Nephron (organoid): ENCODE results near the gene RNF151.
"Not testable (repeated sequence)": the region's sequence is repeated elsewhere in the genome, so short reads cannot be mapped to it uniquely, and the experiment has no call there.

Source experiments
- H3K27ac Mint-ChIP-seq, 3 experiments: 2 replicates each; pipeline ENCODE4 v1.8.0; 2020; ENCODE audit warnings: mixed read lengths in 3 of 3, mild to moderate bottlenecking in 2 of 3, moderate library complexity in 1 of 3
- H3K27me3 Mint-ChIP-seq: 2 replicates; pipeline ENCODE4 v1.8.0; 2021; ENCODE audit warnings: low read depth, mild to moderate bottlenecking, moderate library complexity, mixed read lengths
- H3K36me3 Mint-ChIP-seq: 2 replicates; pipeline ENCODE4 v1.8.0; 2020; ENCODE audit warnings: low read depth, mixed read lengths
- H3K4me1 Mint-ChIP-seq: 2 replicates; pipeline ENCODE4 v1.8.0; 2020; ENCODE audit warnings: mixed read lengths
- H3K4me3 Mint-ChIP-seq, 3 experiments: 2 replicates each; pipeline ENCODE4 v1.8.0; 2020; ENCODE audit warnings: mild to moderate bottlenecking in 3 of 3, mixed read lengths in 3 of 3, moderate library complexity in 2 of 3
- H3K9me3 Mint-ChIP-seq: 2 replicates; pipeline ENCODE4 v1.8.0; 2020; ENCODE audit warnings: mixed read lengths
- CTCF ChIP-seq, 3 experiments: fragments of 200-600 bp; sonication (generic); IDR thresholded peaks; one replicate each; pipeline ENCODE4 v1.5.0; 2021; ENCODE audit warnings: antibody characterized with exemption in 3 of 3; ENCODE audit not compliant: unreplicated experiment in 3 of 3

RNF151 gene

GRCh38 chr16:1946495-1947368 lies 19.9 kb upstream of the RNF151 start:
- H3K4me3 Mint-ChIP-seq = no peak overlapping the region
- H3K27ac Mint-ChIP-seq = no peak overlapping the region
- no peaks in the 10 kb centered on the region for H3K36me3 Mint-ChIP-seq
- H3K4me1 Mint-ChIP-seq = peaks cover under 1% of the 10 kb centered on the region
- no peaks in the 10 kb centered on the region for H3K9me3 Mint-ChIP-seq
- TF ChIP-seq CTCF (IDR thresholded peaks at IDR 0.05; ENCODE audit: unreplicated experiment in 3 of 3) = no peak
- no peaks in the 10 kb centered on the region for H3K27me3 Mint-ChIP-seq

- no peak for TF ChIP-seq CTCF (IDR thresholded peaks at IDR 0.05; ENCODE audit: unreplicated experiment in 3 of 3)
- H3K4me3 Mint-ChIP-seq = no peak overlapping the region
- no peaks in the 10 kb centered on the region for H3K4me1 Mint-ChIP-seq
- no peak overlapping the region for H3K27ac Mint-ChIP-seq
- H3K27me3 Mint-ChIP-seq = no peaks in the 10 kb centered on the region
- no peaks in the 10 kb centered on the region for H3K36me3 Mint-ChIP-seq
- H3K9me3 Mint-ChIP-seq = no peaks in the 10 kb centered on the region
Observed at GRCh38 chr16:1947369-1947670, 19.3 kb upstream of the RNF151 start.

- Mint-ChIP-seq H3K36me3 (no peaks in the 10 kb centered on the region), H3K4me1 (no peaks in the 10 kb centered on the region), H3K4me3 (peak overlapping the region in 1 of 3 experiments; percentile 9), H3K9me3 (no peaks in the 10 kb centered on the region), H3K27ac (no peak overlapping the region), H3K27me3 (no peaks in the 10 kb centered on the region)
- TF ChIP-seq CTCF (IDR thresholded peaks at IDR 0.05; ENCODE audit: unreplicated experiment in 3 of 3) = no peak
Observed at GRCh38 chr16:1949507-1949906, 17.1 kb upstream of the RNF151 start.

GRCh38 chr16:1950047-1950446 lies 16.6 kb upstream of the RNF151 start:
- no peaks in the 10 kb centered on the region for H3K36me3 Mint-ChIP-seq
- no peak overlapping the region for H3K27ac Mint-ChIP-seq
- H3K9me3 Mint-ChIP-seq = no peaks in the 10 kb centered on the region
- H3K4me1 Mint-ChIP-seq = no peaks in the 10 kb centered on the region
- H3K27me3 Mint-ChIP-seq = no peaks in the 10 kb centered on the region
- no peak for TF ChIP-seq CTCF (IDR thresholded peaks at IDR 0.05; ENCODE audit: unreplicated experiment in 3 of 3)
- no peak overlapping the region for H3K4me3 Mint-ChIP-seq

- no peaks in the 10 kb centered on the region for H3K27me3 Mint-ChIP-seq
- no peaks in the 10 kb centered on the region for H3K36me3 Mint-ChIP-seq
- H3K4me1 Mint-ChIP-seq = no peaks in the 10 kb centered on the region
- no peak for TF ChIP-seq CTCF (IDR thresholded peaks at IDR 0.05; ENCODE audit: unreplicated experiment in 3 of 3)
- no peaks in the 10 kb centered on the region for H3K9me3 Mint-ChIP-seq
- H3K4me3 Mint-ChIP-seq = no peak overlapping the region
- no peak overlapping the region for H3K27ac Mint-ChIP-seq
Observed at GRCh38 chr16:1950559-1950958, 16.1 kb upstream of the RNF151 start.

GRCh38 chr16:1953734-1954133 lies 12.9 kb upstream of the RNF151 start:
- Mint-ChIP-seq H3K4me1 (no peaks in the 10 kb centered on the region), H3K36me3 (no peaks in the 10 kb centered on the region), H3K4me3 (no peak overlapping the region), H3K27me3 (no peaks in the 10 kb centered on the region), H3K27ac (no peak overlapping the region), H3K9me3 (no peaks in the 10 kb centered on the region)
- no peak for TF ChIP-seq CTCF (IDR thresholded peaks at IDR 0.05; ENCODE audit: unreplicated experiment in 3 of 3)

- not testable (repeated sequence) for H3K9me3 Mint-ChIP-seq
- peaks cover 16% of the 10 kb centered on the region for H3K36me3 Mint-ChIP-seq
Observed at GRCh38 chr16:1957434-1958142, 9.1 kb upstream of the RNF151 start.

GRCh38 chr16:1958143-1958491 lies 8.5 kb upstream of the RNF151 start:
- H3K9me3 Mint-ChIP-seq, H3K27ac Mint-ChIP-seq, H3K27me3 Mint-ChIP-seq: not testable (repeated sequence)
- H3K36me3 Mint-ChIP-seq = peaks cover 20% of the 10 kb centered on the region
- H3K4me3 Mint-ChIP-seq = peak overlapping the region in 1 of 3 experiments; percentile 31
- peaks cover 17% of the 10 kb centered on the region for H3K4me1 Mint-ChIP-seq

More at GRCh38 chr16:1957434-1958142, 9.1 kb upstream of the RNF151 start:
- peak overlapping the region in 2 of 3 experiments; percentile 31 to 36 for H3K4me3 Mint-ChIP-seq
- H3K4me1 Mint-ChIP-seq = peaks cover 13% of the 10 kb centered on the region
- not testable (repeated sequence) for H3K27me3 Mint-ChIP-seq, H3K27ac Mint-ChIP-seq
